ENCODE results near the gene WNT10A.
A peak's percentile ranks its signal among the peaks of the same experiment; 100 is the strongest.
"Not testable (repeated sequence)": the region's sequence is repeated elsewhere in the genome, so short reads cannot be mapped to it uniquely, and the experiment has no call there.

WNT10A gene

GRCh38 chr2:218880102-218880858, at the start of gene WNT10A:
Gene WNT10A, plus strand, starts transcription at chr2:218880852. Its CDS starts 144 bp downstream, at chr2:218880996.
- no peak for DNase-seq

GRCh38 chr2:218831378-218831990, 49.2 kb upstream of the WNT10A start, which contains the start of gene PRKAG3:
Gene PRKAG3, minus strand, starts transcription at chr2:218831803.
- DNase-seq: no peak

- DNase-seq: no peak
Measured at GRCh38 chr2:218832081-218832480, 48.6 kb upstream of the WNT10A start.

GRCh38 chr2:218832520-218832919, 48.1 kb upstream of the WNT10A start:
- DNase-seq: no peak

- no peak for DNase-seq
Measured at GRCh38 chr2:218833023-218833609, 47.5 kb upstream of the WNT10A start.

- DNase-seq: no peak
Measured at GRCh38 chr2:218834685-218835084, 46.0 kb upstream of the WNT10A start.

- DNase-seq: no peak
Measured at GRCh38 chr2:218837495-218837894, 43.2 kb upstream of the WNT10A start.

GRCh38 chr2:218839430-218839829, 41.2 kb upstream of the WNT10A start:
- DNase-seq: no peak

GRCh38 chr2:218839888-218840287, 40.8 kb upstream of the WNT10A start:
- no peak for DNase-seq

- not testable (repeated sequence) for DNase-seq
Measured at GRCh38 chr2:218844334-218844733, 36.3 kb upstream of the WNT10A start.

- not testable (repeated sequence) for DNase-seq
Measured at GRCh38 chr2:218846963-218847362, 33.7 kb upstream of the WNT10A start.

GRCh38 chr2:218849721-218850120, 30.9 kb upstream of the WNT10A start:
- no peak for DNase-seq

GRCh38 chr2:218850796-218851195, 29.9 kb upstream of the WNT10A start:
- no peak for DNase-seq

GRCh38 chr2:218851286-218851685, 29.4 kb upstream of the WNT10A start:
- DNase-seq: no peak

- no peak for DNase-seq
Measured at GRCh38 chr2:218852911-218853667, 27.6 kb upstream of the WNT10A start.

GRCh38 chr2:218853766-218854165, 26.9 kb upstream of the WNT10A start:
- DNase-seq: peak; percentile 85

GRCh38 chr2:218854860-218855259, 25.8 kb upstream of the WNT10A start:
- no peak for DNase-seq

- DNase-seq: no peak
Measured at GRCh38 chr2:218855305-218856166, 25.1 kb upstream of the WNT10A start.

GRCh38 chr2:218856167-218856895, 24.3 kb upstream of the WNT10A start:
- DNase-seq: no peak

- DNase-seq: no peak
Measured at GRCh38 chr2:218856896-218857243, 23.8 kb upstream of the WNT10A start.

GRCh38 chr2:218857371-218858137, 23.1 kb upstream of the WNT10A start:
- DNase-seq: no peak
